HG03342 (cell line): ENCODE measurements around the gene FAM110A.
"Not testable (repeated sequence)": the region's sequence is repeated elsewhere in the genome, so short reads cannot be mapped to it uniquely, and the experiment has no call there.

Experiments
- ATAC-seq: cut with Tn5 transposase; IDR thresholded peaks from one replicate; pipeline ENCODE4 v1.9.1; 2021; ENCODE audit warnings: mild to moderate bottlenecking, moderate library complexity; ENCODE audit not compliant: unreplicated experiment

FAM110A gene

GRCh38 chr20:822651-823573 lies 10.6 kb upstream of the FAM110A start:
- ATAC-seq: no peak

- no peak for ATAC-seq
Observed at GRCh38 chr20:823574-823902, 10.0 kb upstream of the FAM110A start.

- ATAC-seq: no peak
Observed at GRCh38 chr20:824490-824889, 9.0 kb upstream of the FAM110A start.

GRCh38 chr20:824916-825315 lies 8.6 kb upstream of the FAM110A start:
- no peak for ATAC-seq

- no peak for ATAC-seq
Observed at GRCh38 chr20:825710-826421, 7.6 kb upstream of the FAM110A start.

- no peak for ATAC-seq
Observed at GRCh38 chr20:826695-827323, 6.7 kb upstream of the FAM110A start.

- not testable (repeated sequence) for ATAC-seq
Observed at GRCh38 chr20:827981-828380, 5.5 kb upstream of the FAM110A start.

GRCh38 chr20:828987-829386 lies 4.5 kb upstream of the FAM110A start:
- ATAC-seq: no peak

GRCh38 chr20:829551-829950 lies 4.0 kb upstream of the FAM110A start:
- ATAC-seq: no peak

GRCh38 chr20:830011-830521 lies 3.4 kb upstream of the FAM110A start:
- no peak for ATAC-seq

- ATAC-seq: no peak
Observed at GRCh38 chr20:831251-831650, 2.3 kb upstream of the FAM110A start.

GRCh38 chr20:831956-832355 lies 1.6 kb upstream of the FAM110A start:
- ATAC-seq: no peak

- no peak for ATAC-seq
Observed at GRCh38 chr20:833121-833449, 430 bp upstream of the FAM110A start.

- ATAC-seq: no peak
Observed at GRCh38 chr20:834151-834746, 734 bp downstream of the FAM110A start.

- ATAC-seq: no peak
Observed at GRCh38 chr20:835608-836045, 2.1 kb downstream of the FAM110A start.

- ATAC-seq: no peak
Observed at GRCh38 chr20:836190-836589, 2.7 kb downstream of the FAM110A start.

GRCh38 chr20:839015-839414 lies 5.5 kb downstream of the FAM110A start:
- no peak for ATAC-seq

GRCh38 chr20:839626-840025 lies 6.1 kb downstream of the FAM110A start:
- no peak for ATAC-seq

GRCh38 chr20:840503-840857 lies 7.0 kb downstream of the FAM110A start:
- ATAC-seq: no peak

- no peak for ATAC-seq
Observed at GRCh38 chr20:840858-841567, 7.5 kb downstream of the FAM110A start.
